Activated naive CD4-positive, alpha-beta T cell treated with anti-CD3 and anti-CD28 coated beads, Interleukin-2, amount 50 U/mL, for 24 hours (primary cell): ENCODE measurements around the gene HS3ST3A1.

Source experiments
- H3K27ac Mint-ChIP-seq: one replicate; pipeline ENCODE4 v1.8.0; 2021; ENCODE audit warnings: mild to moderate bottlenecking, mixed read lengths
- H3K27me3 Mint-ChIP-seq: one replicate; pipeline ENCODE4 v1.8.0; 2021; ENCODE audit warnings: mixed read lengths
- H3K36me3 Mint-ChIP-seq: one replicate; pipeline ENCODE4 v1.8.0; 2021; ENCODE audit warnings: mixed read lengths
- H3K4me1 Mint-ChIP-seq: one replicate; pipeline ENCODE4 v1.8.0; 2021; ENCODE audit warnings: mixed read lengths
- H3K4me3 Mint-ChIP-seq: one replicate; pipeline ENCODE4 v1.8.0; 2021; ENCODE audit warnings: mild to moderate bottlenecking, mixed read lengths
- H3K9me3 Mint-ChIP-seq: one replicate; pipeline ENCODE4 v1.8.0; 2021; ENCODE audit warnings: mixed read lengths

HS3ST3A1 gene

GRCh38 chr17:13590441-13590840 is 11.3 kb downstream of the HS3ST3A1 start:
- Mint-ChIP-seq H3K9me3 (no peaks in the 10 kb centered on the region), H3K36me3 (no peaks in the 10 kb centered on the region), H3K27me3 (peaks cover 3% of the 10 kb centered on the region), H3K27ac (no peak overlapping the region), H3K4me3 (no peak overlapping the region), H3K4me1 (peaks cover 5% of the 10 kb centered on the region)

GRCh38 chr17:13589658-13590057 is 12.1 kb downstream of the HS3ST3A1 start:
- Mint-ChIP-seq H3K27me3 (peaks cover 2% of the 10 kb centered on the region), H3K27ac (no peak overlapping the region), H3K4me1 (peaks cover 1% of the 10 kb centered on the region), H3K9me3 (no peaks in the 10 kb centered on the region), H3K36me3 (no peaks in the 10 kb centered on the region), H3K4me3 (no peak overlapping the region)

GRCh38 chr17:13587487-13588338 is 14.0 kb downstream of the HS3ST3A1 start:
- Mint-ChIP-seq H3K4me1 (no peaks in the 10 kb centered on the region), H3K27ac (no peak overlapping the region), H3K4me3 (no peak overlapping the region), H3K36me3 (no peaks in the 10 kb centered on the region), H3K27me3 (peaks cover 4% of the 10 kb centered on the region), H3K9me3 (no peaks in the 10 kb centered on the region)

GRCh38 chr17:13584701-13585080 is 17.0 kb downstream of the HS3ST3A1 start:
- Mint-ChIP-seq H3K27ac (no peak overlapping the region), H3K27me3 (peaks cover 4% of the 10 kb centered on the region), H3K4me3 (no peak overlapping the region), H3K36me3 (no peaks in the 10 kb centered on the region), H3K4me1 (no peaks in the 10 kb centered on the region), H3K9me3 (no peaks in the 10 kb centered on the region)

GRCh38 chr17:13583996-13584700 is 17.6 kb downstream of the HS3ST3A1 start:
- no peaks in the 10 kb centered on the region for H3K36me3 Mint-ChIP-seq
- H3K4me1 Mint-ChIP-seq = no peaks in the 10 kb centered on the region
- no peaks in the 10 kb centered on the region for H3K9me3 Mint-ChIP-seq
- no peak overlapping the region for H3K4me3 Mint-ChIP-seq
- H3K27me3 Mint-ChIP-seq = peaks cover 4% of the 10 kb centered on the region
- no peak overlapping the region for H3K27ac Mint-ChIP-seq

GRCh38 chr17:13582776-13583547 is 18.8 kb downstream of the HS3ST3A1 start:
- peaks cover 4% of the 10 kb centered on the region for H3K27me3 Mint-ChIP-seq

GRCh38 chr17:13581925-13582324 is 19.8 kb downstream of the HS3ST3A1 start:
- Mint-ChIP-seq H3K4me3 (no peak overlapping the region), H3K27ac (no peak overlapping the region), H3K36me3 (no peaks in the 10 kb centered on the region), H3K27me3 (peaks cover 4% of the 10 kb centered on the region), H3K9me3 (no peaks in the 10 kb centered on the region), H3K4me1 (no peaks in the 10 kb centered on the region)

More at GRCh38 chr17:13582776-13583547, 18.8 kb downstream of the HS3ST3A1 start:
- H3K4me3 Mint-ChIP-seq = no peak overlapping the region
- H3K27ac Mint-ChIP-seq = no peak overlapping the region
- H3K4me1 Mint-ChIP-seq = no peaks in the 10 kb centered on the region
- no peaks in the 10 kb centered on the region for H3K9me3 Mint-ChIP-seq
- H3K36me3 Mint-ChIP-seq = no peaks in the 10 kb centered on the region

GRCh38 chr17:13580790-13581189 is 20.9 kb downstream of the HS3ST3A1 start:
- Mint-ChIP-seq H3K4me1 (no peaks in the 10 kb centered on the region), H3K27me3 (peaks cover 4% of the 10 kb centered on the region), H3K27ac (no peak overlapping the region), H3K9me3 (no peaks in the 10 kb centered on the region), H3K4me3 (no peak overlapping the region), H3K36me3 (no peaks in the 10 kb centered on the region)

GRCh38 chr17:13576661-13577526 is 24.8 kb downstream of the HS3ST3A1 start:
- H3K4me3 Mint-ChIP-seq = no peak overlapping the region
- H3K9me3 Mint-ChIP-seq = no peaks in the 10 kb centered on the region
- H3K27ac Mint-ChIP-seq = no peak overlapping the region
- H3K4me1 Mint-ChIP-seq = no peaks in the 10 kb centered on the region
- peaks cover 18% of the 10 kb centered on the region for H3K27me3 Mint-ChIP-seq
- no peaks in the 10 kb centered on the region for H3K36me3 Mint-ChIP-seq

GRCh38 chr17:13575922-13576419 is 25.8 kb downstream of the HS3ST3A1 start:
- Mint-ChIP-seq H3K4me1 (no peaks in the 10 kb centered on the region), H3K36me3 (no peaks in the 10 kb centered on the region), H3K9me3 (no peaks in the 10 kb centered on the region), H3K4me3 (no peak overlapping the region), H3K27me3 (peaks cover 21% of the 10 kb centered on the region), H3K27ac (no peak overlapping the region)

- Mint-ChIP-seq H3K4me3 (no peak overlapping the region), H3K27me3 (peaks cover 21% of the 10 kb centered on the region), H3K4me1 (no peaks in the 10 kb centered on the region), H3K9me3 (no peaks in the 10 kb centered on the region), H3K36me3 (no peaks in the 10 kb centered on the region), H3K27ac (no peak overlapping the region)
These were observed 26.3 kb downstream of the HS3ST3A1 start for GRCh38 chr17:13575466-13575865.

GRCh38 chr17:13572581-13572980 is 29.1 kb downstream of the HS3ST3A1 start:
- no peaks in the 10 kb centered on the region for H3K4me1 Mint-ChIP-seq
- no peaks in the 10 kb centered on the region for H3K9me3 Mint-ChIP-seq
- H3K27ac Mint-ChIP-seq = no peak overlapping the region
- H3K36me3 Mint-ChIP-seq = no peaks in the 10 kb centered on the region
- H3K27me3 Mint-ChIP-seq = peaks cover 21% of the 10 kb centered on the region
- H3K4me3 Mint-ChIP-seq = no peak overlapping the region

- peaks cover 20% of the 10 kb centered on the region for H3K27me3 Mint-ChIP-seq
- peaks cover 6% of the 10 kb centered on the region for H3K4me1 Mint-ChIP-seq
- H3K27ac Mint-ChIP-seq = no peak overlapping the region
- no peak overlapping the region for H3K4me3 Mint-ChIP-seq
- no peaks in the 10 kb centered on the region for H3K36me3 Mint-ChIP-seq
- no peaks in the 10 kb centered on the region for H3K9me3 Mint-ChIP-seq
These were observed 32.2 kb downstream of the HS3ST3A1 start for GRCh38 chr17:13569398-13570123.

GRCh38 chr17:13568582-13569397 is 32.9 kb downstream of the HS3ST3A1 start:
- Mint-ChIP-seq H3K4me3 (no peak overlapping the region), H3K36me3 (no peaks in the 10 kb centered on the region), H3K4me1 (peaks cover 6% of the 10 kb centered on the region), H3K27me3 (peaks cover 18% of the 10 kb centered on the region), H3K9me3 (no peaks in the 10 kb centered on the region), H3K27ac (no peak overlapping the region)
